Fibroblast of villous mesenchyme (primary cell): Measurements from ENCODE around the gene TRAF2. TPM values are rescaled to one million over a fixed set of nuclear protein-coding genes. Genes with fewer than 3 reads are reported as not detected.

Source experiments
- DNase-seq: peaks from one replicate; pipeline ENCODE4 v3.0.0-alpha.2; 2010; ENCODE audit warnings: low read depth
- H3K4me3 ChIP-seq: 2 replicates; pipeline ENCODE4 v1.5.1; 2011; ENCODE audit warnings: low read depth, mild to moderate bottlenecking, low read length
- CTCF ChIP-seq: IDR thresholded peaks from 2 replicates; pipeline ENCODE4 v1.5.1; 2012; ENCODE audit warnings: low read depth, mild to moderate bottlenecking, low read length; ENCODE audit not compliant: insufficient read depth
- total RNA-seq: library from RNA; depleted of rRNA; stranded (reverse); fragments of >200 nt; gene quantifications from 2 replicates; pipeline ENCODE4 v1.2.3, GENCODE V29; 2012

Gene TRAF2
- total RNA-seq, 1 donor: 16.8 TPM

- peak; percentile 99 for DNase-seq
- TF ChIP-seq CTCF: no peak
- peak within 1 kb of the TSS; percentile 99 for H3K4me3 ChIP-seq
Measured at GRCh38 chr9:136849038-136849959, 37.0 kb upstream of the TRAF2 start, which contains the start of gene PHPT1. Gene PHPT1, plus strand, starts transcription at chr9:136849409. Its CDS starts 22 bp downstream, at chr9:136849431.

GRCh38 chr9:136849960-136850865, 36.1 kb upstream of the TRAF2 start:
- no peak for DNase-seq
- no peak for TF ChIP-seq CTCF
- H3K4me3 ChIP-seq: peak overlapping the region; percentile 99

- peak overlapping the region; percentile 99 for H3K4me3 ChIP-seq
- TF ChIP-seq CTCF: no peak
- DNase-seq: no peak
Measured at GRCh38 chr9:136850866-136851775, 35.2 kb upstream of the TRAF2 start.

- DNase-seq: no peak
- no peak for TF ChIP-seq CTCF
- H3K4me3 ChIP-seq: no peak within 1 kb of the TSS
Measured at GRCh38 chr9:136851941-136852663, 34.2 kb upstream of the TRAF2 start, which contains the start of gene MAMDC4. Gene MAMDC4, plus strand, starts transcription at chr9:136852346. Its CDS starts 71 bp downstream, at chr9:136852417.

- no peak for DNase-seq
- no peak for TF ChIP-seq CTCF
- H3K4me3 ChIP-seq: no peak overlapping the region
Measured at GRCh38 chr9:136852664-136853595, 33.4 kb upstream of the TRAF2 start.
